IMR-90 (cell line): Measurements from ENCODE around the gene DDX54. TPM values are rescaled to one million over a fixed set of nuclear protein-coding genes. Genes with fewer than 3 reads are reported as not detected.

Experiments used
- ATAC-seq: fragments of 200-7000 bp; cut with Tn5 transposase; 2 replicates; pipeline ENCODE4 v1.9.1; 2020; ENCODE audit warnings: low read depth, mild to moderate bottlenecking, moderate library complexity
- BruUV-seq: library from RNA; stranded (reverse); fragments of 400-500 nt; replicated peaks from 2 replicates; lab custom pipeline; 2021; lab: Mats Ljungman, UMichigan
- CTCF ChIA-PET: fragments of 300-600 bp; formaldehyde crosslinking; extraction: SDS; loops from one replicate; lab custom pipeline; 2021; ENCODE audit warnings: antibody characterized with exemption; lab: Yijun Ruan, JAX
- POLR2A ChIA-PET: fragments of 300-600 bp; sonication (Branson Sonifier 250); formaldehyde crosslinking; loops from one replicate; lab custom pipeline; 2022; ENCODE audit warnings: antibody characterized with exemption; ENCODE audit not compliant: unreplicated experiment; lab: Charles Lee
- DNase-seq: peaks from one replicate; pipeline ENCODE4 v3.0.0; 2013
- H2AFZ ChIP-seq: replicated peaks from 2 replicates; pipeline ENCODE3; 2013; ENCODE audit warnings: low read length, mild to moderate bottlenecking; ENCODE audit not compliant: poor library complexity
- H2AK5ac ChIP-seq: 2 replicates; pipeline ENCODE4 v1.6.1; 2013; ENCODE audit warnings: low read depth, low read length, inconsistent platforms
- H2AK9ac ChIP-seq: replicated peaks from 2 replicates; pipeline ENCODE3; 2013; ENCODE audit warnings: mild to moderate bottlenecking, low read depth, low read length, moderate library complexity; ENCODE audit not compliant: poor library complexity
- H2BK120ac ChIP-seq: 2 replicates; pipeline ENCODE4 v1.6.1; 2013; ENCODE audit warnings: low read depth, low read length, inconsistent platforms
- H2BK15ac ChIP-seq: 3 replicates; pipeline ENCODE4 v1.6.1; 2013; ENCODE audit warnings: low read depth, low read length, inconsistent platforms
- H2BK20ac ChIP-seq: 2 replicates; pipeline ENCODE4 v1.6.1; 2013; ENCODE audit warnings: low read depth, mild to moderate bottlenecking, inconsistent platforms, low read length, moderate library complexity
- H2BK5ac ChIP-seq: 2 replicates; pipeline ENCODE4 v1.6.1; 2013; ENCODE audit warnings: mild to moderate bottlenecking, low read depth, low read length, inconsistent platforms; ENCODE audit not compliant: poor library complexity, severe bottlenecking
- H3K14ac ChIP-seq: replicated peaks from 2 replicates; pipeline ENCODE4 v1.6.1; 2013; ENCODE audit warnings: low read depth, low read length, inconsistent platforms
- H3K18ac ChIP-seq: 2 replicates; pipeline ENCODE4 v1.6.1; 2013; ENCODE audit warnings: low read depth, low read length, control low read depth
- H3K23ac ChIP-seq: 2 replicates; pipeline ENCODE4 v1.6.1; 2013; ENCODE audit warnings: low read depth, low read length, inconsistent platforms
- H3K27ac ChIP-seq: 2 replicates; pipeline ENCODE4 v1.5.1; 2013; ENCODE audit warnings: mild to moderate bottlenecking, control low read depth, low read length; ENCODE audit not compliant: insufficient read depth
- H3K27me3 ChIP-seq: 2 replicates; pipeline ENCODE4 v1.6.1; 2013; ENCODE audit warnings: low read length; ENCODE audit not compliant: control insufficient read depth, insufficient read depth
- H3K36me3 ChIP-seq: 2 replicates; pipeline ENCODE4 v1.6.1; 2013; ENCODE audit warnings: low read length, mixed read lengths; ENCODE audit not compliant: control insufficient read depth, insufficient read depth
- H3K4ac ChIP-seq: 2 replicates; pipeline ENCODE4 v1.6.1; 2013; ENCODE audit warnings: low read depth, low read length, inconsistent platforms
- H3K4me1 ChIP-seq: 2 replicates; pipeline ENCODE4 v1.6.1; 2013; ENCODE audit warnings: low read length, mixed read lengths; ENCODE audit not compliant: control insufficient read depth, insufficient read depth
- H3K4me2 ChIP-seq: 2 replicates; pipeline ENCODE4 v1.6.1; 2013; ENCODE audit warnings: low read depth, mild to moderate bottlenecking, control low read depth, low read length, moderate library complexity
- H3K4me3 ChIP-seq: 2 replicates; pipeline ENCODE4 v1.5.1; 2013; ENCODE audit warnings: low read depth, mild to moderate bottlenecking, control low read depth, low read length, moderate library complexity; ENCODE audit not compliant: insufficient read depth
- H3K56ac ChIP-seq: 2 replicates; pipeline ENCODE4 v1.6.1; 2013; ENCODE audit warnings: low read length, inconsistent platforms; ENCODE audit not compliant: insufficient read depth; ENCODE audit errors: extremely low read depth
- H3K79me1 ChIP-seq, 2 experiments: 2 replicates each; pipeline ENCODE4 v1.6.1; 2013; ENCODE audit warnings: low read length in 2 of 2, inconsistent platforms in 1 of 2, low read depth in 1 of 2
- H3K9ac ChIP-seq: 2 replicates; pipeline ENCODE4 v1.6.1; 2013; ENCODE audit warnings: low read depth, low read length, control low read depth
- H3K9me1 ChIP-seq: 2 replicates; pipeline ENCODE4 v1.6.1; 2013; ENCODE audit warnings: low read length, inconsistent platforms; ENCODE audit not compliant: insufficient read depth
- H3K9me3 ChIP-seq: 2 replicates; pipeline ENCODE4 v1.6.1; 2013; ENCODE audit warnings: low read length; ENCODE audit not compliant: control insufficient read depth, insufficient read depth
- H4K20me1 ChIP-seq: 2 replicates; pipeline ENCODE4 v1.6.1; 2013; ENCODE audit warnings: low read length, inconsistent platforms; ENCODE audit not compliant: insufficient read depth
- H4K5ac ChIP-seq: 2 replicates; pipeline ENCODE4 v1.6.1; 2013; ENCODE audit warnings: mild to moderate bottlenecking, low read depth, low read length, control low read depth
- H4K8ac ChIP-seq, 2 experiments: 2 replicates each; pipeline ENCODE4 v1.6.1; 2013; ENCODE audit warnings: low read depth in 2 of 2, low read length in 2 of 2, control low read depth in 1 of 2, inconsistent platforms in 1 of 2
- H4K91ac ChIP-seq: 2 replicates; pipeline ENCODE4 v1.6.1; 2013; ENCODE audit warnings: low read depth, low read length, inconsistent platforms; ENCODE audit not compliant: insufficient read depth
- BHLHE40 ChIP-seq: fragments of 150-350 bp; IDR thresholded peaks from 2 replicates; pipeline ENCODE4 v1.6.1; 2016; ENCODE audit warnings: mild to moderate bottlenecking, low read depth, low read length
- CEBPB ChIP-seq: IDR thresholded peaks from 2 replicates; pipeline ENCODE4 v1.6.1; 2012; ENCODE audit warnings: low read depth, low read length, improper control_type of control experiment
- CHD1 ChIP-seq: IDR thresholded peaks from 2 replicates; pipeline ENCODE4 v1.6.1; 2012; ENCODE audit warnings: low read depth, low read length, improper control_type of control experiment
- FOS ChIP-seq: fragments of 150-350 bp; IDR thresholded peaks from 2 replicates; pipeline ENCODE4 v1.6.1; 2016; ENCODE audit warnings: low read depth, low read length
- MAFK ChIP-seq: IDR thresholded peaks from 2 replicates; pipeline ENCODE4 v1.6.1; 2012; ENCODE audit warnings: low read depth, low read length, improper control_type of control experiment
- MAZ ChIP-seq: IDR thresholded peaks from 2 replicates; pipeline ENCODE4 v1.6.1; 2012; ENCODE audit warnings: low read depth, mild to moderate bottlenecking, low read length, improper control_type of control experiment, moderate library complexity, borderline replicate concordance
- MXI1 ChIP-seq: IDR thresholded peaks from 2 replicates; pipeline ENCODE4 v1.6.1; 2012; ENCODE audit warnings: low read depth, mild to moderate bottlenecking, low read length, moderate library complexity, borderline replicate concordance
- NFE2L2 ChIP-seq: fragments of 150-350 bp; IDR thresholded peaks from 2 replicates; pipeline ENCODE4 v1.6.1; 2016; ENCODE audit warnings: low read depth, mild to moderate bottlenecking, low read length
- POLR2A ChIP-seq: IDR thresholded peaks from 2 replicates; pipeline ENCODE4 v1.6.1; 2012; ENCODE audit warnings: mild to moderate bottlenecking, low read depth, low read length
- RAD21 ChIP-seq: IDR thresholded peaks from 2 replicates; pipeline ENCODE4 v1.6.1; 2012; ENCODE audit warnings: low read length, improper control_type of control experiment
- RFX5 ChIP-seq: IDR thresholded peaks from 2 replicates; pipeline ENCODE4 v1.8.0; 2012; ENCODE audit warnings: low read depth, mild to moderate bottlenecking, low read length, moderate library complexity
- SMC3 ChIP-seq: fragments of 150-350 bp; IDR thresholded peaks from 2 replicates; pipeline ENCODE4 v1.6.1; 2016; ENCODE audit warnings: low read depth, mild to moderate bottlenecking, antibody characterized with exemption, low read length, moderate library complexity
- WGBS, 2 experiments: methylation state at CpG; one replicate each; pipeline versions ENCODE4 v1.1.5 to v1.1.7; 2013; ENCODE audit warnings: missing lambda C conversion rate in 2 of 2; ENCODE audit not compliant: insufficient read length in 1 of 2; ENCODE audit errors: extremely low coverage in 2 of 2; 5-methylcytosine and 5-hydroxymethylcytosine counted together
- dilution Hi-C: fragments of 300-500 bp; cut with HindIII; formaldehyde crosslinking; loops from one replicate; pipeline ENCODE4 v1.14.3; 2018; ENCODE audit warnings: low sequenced_read_pairs; ENCODE audit not compliant: unreplicated experiment
- in situ Hi-C: fragments of 300-500 bp; cut with MboI; formaldehyde crosslinking; loops from 3 replicates; pipeline ENCODE4 v1.14.3; 2019; ENCODE audit warnings: low sequenced_read_pairs, inconsistent platforms, mixed read lengths
- intact Hi-C: fragments of 100-400 bp; cut with micrococcal nuclease; formaldehyde crosslinking; loops from 2 replicates; pipeline ENCODE4 v1.10.0; 2022
- polyA plus RNA-seq, 3 experiments: library from polyadenylated mRNA; depleted of rRNA; stranded (reverse); fragments of >200 nt; gene quantifications; 2 replicates each; pipeline ENCODE4 v1.2.3, GENCODE V29; 2012; ENCODE audit warnings: low replicate concordance in 1 of 3
- total RNA-seq: library from RNA; depleted of rRNA; stranded (reverse); fragments of >200 nt; gene quantifications from 2 replicates; pipeline ENCODE4 v1.2.3, GENCODE V29; 2012
- TF ChIP-seq, protein P1 (sequence below): conservative IDR thresholded peaks from 2 replicates; pipeline ENCODE4 v1.5.1; 2012; ENCODE audit warnings: mild to moderate bottlenecking, low read depth, low read length, improper control_type of control experiment
- TF ChIP-seq, protein P2 (sequence below): fragments of 150-350 bp; IDR thresholded peaks from 2 replicates; pipeline ENCODE4 v1.6.1; 2017; ENCODE audit warnings: mild to moderate bottlenecking, antibody characterized with exemption, low read length, low read depth
- TF ChIP-seq, protein P3 (sequence below): fragments of 150-350 bp; IDR thresholded peaks from 2 replicates; pipeline ENCODE4 v1.6.1; 2016; ENCODE audit warnings: low read depth, mild to moderate bottlenecking, low read length, moderate library complexity, borderline replicate concordance

Gene DDX54
- total and polyA plus RNA-seq, 2 of the 4 experiments (the other 2 are of a cell fraction): 23.8 to 47.5 TPM

DNA sequence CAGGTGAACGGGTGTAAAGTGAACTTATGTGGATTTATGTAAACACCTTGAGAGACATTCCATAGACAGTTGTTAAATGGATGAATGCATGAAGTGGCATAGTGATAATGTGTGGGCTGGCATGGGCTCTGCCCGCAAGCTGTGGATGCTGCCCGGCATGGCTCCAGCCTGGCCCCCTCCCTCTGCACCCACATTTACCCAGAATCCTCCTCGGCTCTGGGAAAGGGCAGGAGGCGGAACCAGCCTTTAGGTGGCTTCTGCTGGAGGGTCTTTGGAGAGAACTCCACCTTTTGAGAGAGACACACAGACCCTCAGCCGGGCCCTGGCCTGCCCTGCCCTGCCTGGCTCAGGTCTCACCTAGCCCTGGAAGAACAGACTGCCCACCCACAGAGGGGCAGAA lies 68.4 kb downstream of the DDX54 start:
- no TSS peak for BruUV-seq

More for the DNA sequence above, 68.4 kb downstream of the DDX54 start:
- no peaks in the 10 kb centered on the region for H3K4me1 ChIP-seq
- H2BK5ac ChIP-seq: no peak overlapping the region
- H3K56ac ChIP-seq: no peak overlapping the region
- H3K4me2 ChIP-seq: no peak overlapping the region
- no peaks in the 10 kb centered on the region for H4K20me1 ChIP-seq
- in situ Hi-C loops (no loop called here), dilution Hi-C loops (no loop called here), intact Hi-C loops (no loop called here)
- H3K9me3 ChIP-seq: no peaks in the 10 kb centered on the region
- H3K4ac ChIP-seq: no peak overlapping the region
- ChIA-PET POLR2A (no interaction called here), CTCF (no interaction called here)
- no peak overlapping the region for H2BK20ac ChIP-seq
- no peak overlapping the region for H3K14ac ChIP-seq
- H2AK9ac ChIP-seq: no peak overlapping the region
- no peaks in the 10 kb centered on the region for H3K36me3 ChIP-seq
- no peak overlapping the region for H2BK15ac ChIP-seq
- H2AK5ac ChIP-seq: no peak overlapping the region
- H4K8ac ChIP-seq: no peak overlapping the region
- DNase-seq (no peak), ATAC-seq (no peak)
- no peak overlapping the region for H3K9ac ChIP-seq
- no peak overlapping the region for H3K18ac ChIP-seq
- peaks cover 3% of the 10 kb centered on the region; the same call in 1 of the 2 replicates for H3K27me3 ChIP-seq
- no peak overlapping the region for H4K5ac ChIP-seq
- H3K9me1 ChIP-seq: no peaks in the 10 kb centered on the region
- H2AFZ ChIP-seq: no peak overlapping the region
- H3K4me3 ChIP-seq: no peak overlapping the region
- no peak overlapping the region for H4K91ac ChIP-seq
- H3K27ac ChIP-seq: no peak overlapping the region
- no CpG with 5 or more reads among the region's 6 CpGs for WGBS, 2 experiments
- H3K79me1 ChIP-seq: no peaks in the 10 kb centered on the region
- no peak overlapping the region for H3K23ac ChIP-seq
- H2BK120ac ChIP-seq: no peak overlapping the region
- no peak for TF ChIP-seq SMC3
- no peak for TF ChIP-seq NFE2L2
- no peak for TF ChIP-seq CHD1
- no peak for TF ChIP-seq BHLHE40
- TF ChIP-seq, protein P1, sequence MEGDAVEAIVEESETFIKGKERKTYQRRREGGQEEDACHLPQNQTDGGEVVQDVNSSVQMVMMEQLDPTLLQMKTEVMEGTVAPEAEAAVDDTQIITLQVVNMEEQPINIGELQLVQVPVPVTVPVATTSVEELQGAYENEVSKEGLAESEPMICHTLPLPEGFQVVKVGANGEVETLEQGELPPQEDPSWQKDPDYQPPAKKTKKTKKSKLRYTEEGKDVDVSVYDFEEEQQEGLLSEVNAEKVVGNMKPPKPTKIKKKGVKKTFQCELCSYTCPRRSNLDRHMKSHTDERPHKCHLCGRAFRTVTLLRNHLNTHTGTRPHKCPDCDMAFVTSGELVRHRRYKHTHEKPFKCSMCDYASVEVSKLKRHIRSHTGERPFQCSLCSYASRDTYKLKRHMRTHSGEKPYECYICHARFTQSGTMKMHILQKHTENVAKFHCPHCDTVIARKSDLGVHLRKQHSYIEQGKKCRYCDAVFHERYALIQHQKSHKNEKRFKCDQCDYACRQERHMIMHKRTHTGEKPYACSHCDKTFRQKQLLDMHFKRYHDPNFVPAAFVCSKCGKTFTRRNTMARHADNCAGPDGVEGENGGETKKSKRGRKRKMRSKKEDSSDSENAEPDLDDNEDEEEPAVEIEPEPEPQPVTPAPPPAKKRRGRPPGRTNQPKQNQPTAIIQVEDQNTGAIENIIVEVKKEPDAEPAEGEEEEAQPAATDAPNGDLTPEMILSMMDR: no peak
- no peak for TF ChIP-seq RAD21
- no peak for TF ChIP-seq RFX5
- TF ChIP-seq, protein P2, sequence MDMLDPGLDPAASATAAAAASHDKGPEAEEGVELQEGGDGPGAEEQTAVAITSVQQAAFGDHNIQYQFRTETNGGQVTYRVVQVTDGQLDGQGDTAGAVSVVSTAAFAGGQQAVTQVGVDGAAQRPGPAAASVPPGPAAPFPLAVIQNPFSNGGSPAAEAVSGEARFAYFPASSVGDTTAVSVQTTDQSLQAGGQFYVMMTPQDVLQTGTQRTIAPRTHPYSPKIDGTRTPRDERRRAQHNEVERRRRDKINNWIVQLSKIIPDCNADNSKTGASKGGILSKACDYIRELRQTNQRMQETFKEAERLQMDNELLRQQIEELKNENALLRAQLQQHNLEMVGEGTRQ: no peak
- no peak for TF ChIP-seq MAZ
- TF ChIP-seq, protein P3, sequence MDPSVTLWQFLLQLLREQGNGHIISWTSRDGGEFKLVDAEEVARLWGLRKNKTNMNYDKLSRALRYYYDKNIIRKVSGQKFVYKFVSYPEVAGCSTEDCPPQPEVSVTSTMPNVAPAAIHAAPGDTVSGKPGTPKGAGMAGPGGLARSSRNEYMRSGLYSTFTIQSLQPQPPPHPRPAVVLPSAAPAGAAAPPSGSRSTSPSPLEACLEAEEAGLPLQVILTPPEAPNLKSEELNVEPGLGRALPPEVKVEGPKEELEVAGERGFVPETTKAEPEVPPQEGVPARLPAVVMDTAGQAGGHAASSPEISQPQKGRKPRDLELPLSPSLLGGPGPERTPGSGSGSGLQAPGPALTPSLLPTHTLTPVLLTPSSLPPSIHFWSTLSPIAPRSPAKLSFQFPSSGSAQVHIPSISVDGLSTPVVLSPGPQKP: no peak
- no peak for TF ChIP-seq MXI1
- TF ChIP-seq POLR2A: no peak
- no peak for TF ChIP-seq FOS
- TF ChIP-seq MAFK: no peak
- TF ChIP-seq CEBPB: no peak
